Right lobe of liver (tissue), 4 donors: Measurements from ENCODE around the gene PEPD.

Experiments used
- POLR2A ChIP-seq: fragments of 450-650 bp; IDR thresholded peaks from one replicate; pipeline ENCODE4 v1.6.1; 2017; ENCODE audit warnings: antibody characterized with exemption, mild to moderate bottlenecking
- TF ChIP-seq, protein P1 (sequence below), 4 donors: fragments of 200-600 bp in 3 of 4; fragments of 450-650 bp in 1 of 4; IDR thresholded peaks; one replicate each; pipeline versions ENCODE4 v1.5.1 to v1.8.0; 2016 to 2022; ENCODE audit warnings: antibody characterized with exemption in 4 of 4, mild to moderate bottlenecking in 2 of 4
- donor health status: DM: no; HTN: no; CAD: no.
- donor health status: DM: no; HTN: no; CAD: no.
- donor health status: DM: no; HTN: yes; CAD: no.

DNA sequence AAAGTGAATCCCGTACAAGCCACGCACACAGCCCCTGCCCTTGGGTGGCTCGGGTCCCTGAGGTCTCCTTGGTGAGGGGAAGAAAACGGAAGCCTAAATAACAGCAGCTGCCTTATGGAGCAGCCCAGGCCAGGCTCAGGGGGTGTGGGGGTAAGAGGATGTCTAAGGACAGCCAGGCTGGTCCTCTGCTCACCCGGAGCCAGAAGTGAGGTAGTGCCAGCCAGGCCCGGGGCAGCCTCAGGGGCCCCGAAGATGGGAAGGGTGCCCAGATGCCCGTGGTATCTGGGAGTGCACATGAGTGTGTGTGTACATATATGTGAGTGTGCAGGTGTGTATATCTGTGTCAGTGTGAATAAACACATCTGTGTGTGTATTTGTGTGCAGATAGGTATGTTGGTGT lies 38.4 kb upstream of the PEPD start:
- TF ChIP-seq, protein P1, sequence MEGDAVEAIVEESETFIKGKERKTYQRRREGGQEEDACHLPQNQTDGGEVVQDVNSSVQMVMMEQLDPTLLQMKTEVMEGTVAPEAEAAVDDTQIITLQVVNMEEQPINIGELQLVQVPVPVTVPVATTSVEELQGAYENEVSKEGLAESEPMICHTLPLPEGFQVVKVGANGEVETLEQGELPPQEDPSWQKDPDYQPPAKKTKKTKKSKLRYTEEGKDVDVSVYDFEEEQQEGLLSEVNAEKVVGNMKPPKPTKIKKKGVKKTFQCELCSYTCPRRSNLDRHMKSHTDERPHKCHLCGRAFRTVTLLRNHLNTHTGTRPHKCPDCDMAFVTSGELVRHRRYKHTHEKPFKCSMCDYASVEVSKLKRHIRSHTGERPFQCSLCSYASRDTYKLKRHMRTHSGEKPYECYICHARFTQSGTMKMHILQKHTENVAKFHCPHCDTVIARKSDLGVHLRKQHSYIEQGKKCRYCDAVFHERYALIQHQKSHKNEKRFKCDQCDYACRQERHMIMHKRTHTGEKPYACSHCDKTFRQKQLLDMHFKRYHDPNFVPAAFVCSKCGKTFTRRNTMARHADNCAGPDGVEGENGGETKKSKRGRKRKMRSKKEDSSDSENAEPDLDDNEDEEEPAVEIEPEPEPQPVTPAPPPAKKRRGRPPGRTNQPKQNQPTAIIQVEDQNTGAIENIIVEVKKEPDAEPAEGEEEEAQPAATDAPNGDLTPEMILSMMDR (IDR thresholded peaks at IDR 0.05), result no peak
- TF ChIP-seq POLR2A, result no peak
